GM12878 (cell line): ENCODE results near the gene SLC12A3. TPM values are rescaled to one million over a fixed set of nuclear protein-coding genes. Genes with fewer than 3 reads are reported as not detected.

Experiments
- BCL11A ChIP-seq: IDR thresholded peaks from 2 replicates; pipeline ENCODE4 v1.6.1; 2011; ENCODE audit warnings: low read depth, low read length
- BHLHE40 ChIP-seq, 2 experiments: fragments of 450-650 bp in 1 of 2; IDR thresholded peaks; 2 replicates each; pipeline ENCODE4 v1.6.1; 2011 to 2017; ENCODE audit warnings: low read depth in 2 of 2, borderline replicate concordance in 1 of 2, improper control_type of control experiment in 1 of 2, low read length in 1 of 2, mild to moderate bottlenecking in 1 of 2
- CBFB ChIP-seq: IDR thresholded peaks from 2 replicates; pipeline ENCODE4 v1.6.1; 2016; ENCODE audit warnings: antibody characterized with exemption, low read depth
- CBX3 ChIP-seq: fragments of 200-600 bp; sonication (generic); IDR thresholded peaks from 2 replicates; pipeline ENCODE4 v1.6.1; 2016; ENCODE audit warnings: low read depth, borderline replicate concordance
- CBX5 ChIP-seq: sonication (generic); IDR thresholded peaks from 2 replicates; pipeline ENCODE4 v1.6.1; 2016; ENCODE audit warnings: low read depth, moderate library complexity, mild to moderate bottlenecking, inconsistent platforms
- CREM ChIP-seq: IDR thresholded peaks from 2 replicates; pipeline ENCODE4 v1.6.1; 2014; ENCODE audit warnings: antibody characterized with exemption, low read depth
- EED ChIP-seq: sonication (generic); IDR thresholded peaks from 2 replicates; pipeline ENCODE4 v1.6.1; 2016; ENCODE audit warnings: antibody characterized with exemption, low read depth
- EGR1 ChIP-seq, 2 experiments: IDR thresholded peaks; 1 replicate in 1 of 2; 2 replicates in 1 of 2; pipeline ENCODE4 v1.6.1; 2011 to 2012; ENCODE audit warnings: low read depth in 2 of 2, low read length in 2 of 2, borderline replicate concordance in 1 of 2, mild to moderate bottlenecking in 1 of 2, moderate library complexity in 1 of 2
- GABPA ChIP-seq: IDR thresholded peaks from 2 replicates; pipeline ENCODE4 v1.6.1; 2014; ENCODE audit warnings: antibody characterized with exemption, low read depth, mild to moderate bottlenecking, inconsistent platforms
- IKZF2 ChIP-seq, 2 experiments: fragments of 450-650 bp; IDR thresholded peaks; 2 replicates each; pipeline ENCODE4 v1.6.1; 2017; ENCODE audit warnings: mild to moderate bottlenecking in 2 of 2, moderate library complexity in 2 of 2
- KAT2A ChIP-seq: conservative IDR thresholded peaks from 2 replicates; pipeline ENCODE4 v1.6.1; 2011; ENCODE audit warnings: low read depth, low read length; ENCODE audit not compliant: control insufficient read depth
- NFIC ChIP-seq: IDR thresholded peaks from 2 replicates; pipeline ENCODE4 v1.6.1; 2012; ENCODE audit warnings: low read depth, mild to moderate bottlenecking, inconsistent platforms, low read length, moderate library complexity
- NFYA ChIP-seq: IDR thresholded peaks from 2 replicates; pipeline ENCODE4 v1.6.1; 2011; ENCODE audit warnings: low read depth, mild to moderate bottlenecking, low read length, improper control_type of control experiment, borderline replicate concordance
- SIN3A ChIP-seq: IDR thresholded peaks from 2 replicates; pipeline ENCODE4 v1.6.1; 2012; ENCODE audit warnings: low read depth, low read length, improper control_type of control experiment
- SRF ChIP-seq, 2 experiments: IDR thresholded peaks; 2 replicates each; pipeline ENCODE4 v1.6.1; 2011; ENCODE audit warnings: low read depth in 2 of 2, low read length in 2 of 2, mild to moderate bottlenecking in 1 of 2, moderate library complexity in 1 of 2
- SUPT20H ChIP-seq: IDR thresholded peaks from 2 replicates; pipeline ENCODE4 v1.6.1; 2011; ENCODE audit warnings: low read depth, mild to moderate bottlenecking, low read length, moderate library complexity, borderline replicate concordance; ENCODE audit not compliant: control insufficient read depth
- SUZ12 ChIP-seq: fragments of 200-600 bp; sonication (generic); IDR thresholded peaks from one replicate; pipeline ENCODE4 v1.6.1; 2018; ENCODE audit warnings: antibody characterized with exemption, mild to moderate bottlenecking; ENCODE audit not compliant: unreplicated experiment
- ZNF274 ChIP-seq: IDR thresholded peaks from one replicate; pipeline ENCODE4 v1.8.0; 2011; ENCODE audit not compliant: insufficient read length, insufficient read depth
- polyA plus RNA-seq, 11 experiments: library from polyadenylated mRNA; depleted of rRNA in 4 of 11; unstranded in 6 of 11; stranded (reverse) in 5 of 11; fragments of >200 nt; fragmentation: Nextera tagmentation in 4 of 11; fragmentation: Illumina TruSeq in 1 of 11; extraction: Ambion mirVana in 4 of 11; extraction: Trizol in 1 of 11; gene quantifications; 1 replicate in 1 of 11; 2 replicates in 10 of 11; pipeline versions ENCODE4 v1.2.1 to v1.2.3, GENCODE V29; 2011 to 2016; ENCODE audit warnings: inconsistent platforms in 2 of 11, missing spikeins in 2 of 11, low read depth in 1 of 11
- total RNA-seq, 4 experiments: library from RNA; depleted of rRNA in 3 of 4; stranded (reverse); fragments of >200 nt in 3 of 4; fragmentation: Illumina TruSeq in 1 of 4; extraction: Trizol in 1 of 4; gene quantifications; 2 replicates each; pipeline versions ENCODE4 v1.2.1 to v1.2.3, GENCODE V29; 2013 to 2021
- TF ChIP-seq, protein P1 (sequence below): fragments of 450-650 bp; IDR thresholded peaks from 2 replicates; pipeline ENCODE4 v1.6.1; 2014; ENCODE audit warnings: mild to moderate bottlenecking
- TF ChIP-seq, protein P2 (sequence below): fragments of 450-650 bp; IDR thresholded peaks from 2 replicates; pipeline ENCODE4 v1.6.1; 2017; ENCODE audit warnings: mild to moderate bottlenecking, moderate library complexity
- TF ChIP-seq, protein P3 (sequence below): fragments of 450-650 bp; formaldehyde crosslinking; IDR thresholded peaks from 2 replicates; pipeline ENCODE4 v1.5.0; 2022; ENCODE audit warnings: mild to moderate bottlenecking, missing genetic modification characterization

The SLC12A3 gene
- total and polyA plus RNA-seq, 10 of the 15 experiments (the other 5 are each of a cell fraction or from before 2014, with no cell fraction given): 0.05 to 6.3 (median 3.1) TPM

DNA sequence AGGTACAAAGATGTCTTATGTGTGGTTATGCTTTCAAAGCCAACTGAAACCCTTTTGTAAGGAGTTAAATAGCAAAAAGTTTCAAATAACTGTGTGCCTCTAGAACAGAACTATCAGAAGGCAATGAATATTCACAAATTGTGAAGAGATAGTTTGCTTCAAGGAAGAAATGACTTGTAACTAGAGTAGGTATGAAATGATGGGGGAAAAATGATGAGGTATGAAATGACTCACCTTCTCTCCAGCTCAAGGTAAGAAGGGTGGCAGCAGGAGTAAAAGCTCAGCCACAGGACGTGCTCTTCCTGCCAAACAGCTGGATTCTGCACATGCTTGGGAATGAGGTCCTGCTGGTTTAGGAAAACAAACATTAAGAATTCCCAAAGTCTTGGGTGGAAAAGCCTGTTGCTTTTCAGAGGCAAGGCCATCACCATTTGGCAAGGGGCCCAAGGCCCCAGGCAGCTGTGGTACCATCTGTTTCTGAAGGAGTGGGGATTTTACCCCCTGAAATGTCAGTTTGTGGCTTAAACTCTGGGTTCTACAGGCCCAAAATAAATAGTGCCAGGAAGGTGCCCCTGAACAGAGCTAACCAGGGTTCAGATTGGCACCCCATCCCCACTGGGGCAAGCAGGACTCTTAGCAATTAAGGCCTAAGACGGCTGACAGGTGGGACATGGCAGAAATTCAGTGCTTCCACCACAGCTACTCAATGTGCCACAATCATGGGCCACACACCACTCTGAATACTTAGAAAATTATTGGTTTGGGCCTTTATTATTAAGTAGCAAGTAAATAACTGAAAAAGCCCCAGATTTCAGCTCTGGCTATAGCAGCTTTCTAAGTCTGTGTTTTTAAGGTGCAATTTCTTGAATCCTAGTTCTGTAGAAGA, 80.2 kb downstream of the SLC12A3 start (continued):
- TF ChIP-seq SUZ12 (no peak), KAT2A (no peak), ZNF274 (no peak), IKZF2 (IDR thresholded peaks at IDR 0.05) (peak; percentile 84 to 85), CBX5 (no peak), NFIC (no peak), SIN3A (no peak), EED (peak; percentile 94), SRF (IDR thresholded peaks at IDR 0.05; ENCODE audit: low read depth in 2 of 2, low read length in 2 of 2) (no peak), CREM (no peak; the same call in none of the 2 replicates), NFYA (no peak), EGR1 (IDR thresholded peaks at IDR 0.05; ENCODE audit: borderline replicate concordance in 1 of 2, low read depth in 2 of 2, low read length in 2 of 2) (no peak), SUPT20H (no peak), BHLHE40 (IDR thresholded peaks at IDR 0.05; ENCODE audit: borderline replicate concordance in 1 of 2, low read depth in 2 of 2, low read length in 1 of 2) (no peak; a peak in 1 of 4 replicates), GABPA (no peak), CBFB (no peak; the same call in none of the 2 replicates), BCL11A (peak; percentile 31; the same call in 1 of the 2 replicates), CBX3 (no peak)
- TF ChIP-seq, protein P1, sequence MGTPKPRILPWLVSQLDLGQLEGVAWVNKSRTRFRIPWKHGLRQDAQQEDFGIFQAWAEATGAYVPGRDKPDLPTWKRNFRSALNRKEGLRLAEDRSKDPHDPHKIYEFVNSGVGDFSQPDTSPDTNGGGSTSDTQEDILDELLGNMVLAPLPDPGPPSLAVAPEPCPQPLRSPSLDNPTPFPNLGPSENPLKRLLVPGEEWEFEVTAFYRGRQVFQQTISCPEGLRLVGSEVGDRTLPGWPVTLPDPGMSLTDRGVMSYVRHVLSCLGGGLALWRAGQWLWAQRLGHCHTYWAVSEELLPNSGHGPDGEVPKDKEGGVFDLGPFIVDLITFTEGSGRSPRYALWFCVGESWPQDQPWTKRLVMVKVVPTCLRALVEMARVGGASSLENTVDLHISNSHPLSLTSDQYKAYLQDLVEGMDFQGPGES: no peak
- TF ChIP-seq, protein P2, sequence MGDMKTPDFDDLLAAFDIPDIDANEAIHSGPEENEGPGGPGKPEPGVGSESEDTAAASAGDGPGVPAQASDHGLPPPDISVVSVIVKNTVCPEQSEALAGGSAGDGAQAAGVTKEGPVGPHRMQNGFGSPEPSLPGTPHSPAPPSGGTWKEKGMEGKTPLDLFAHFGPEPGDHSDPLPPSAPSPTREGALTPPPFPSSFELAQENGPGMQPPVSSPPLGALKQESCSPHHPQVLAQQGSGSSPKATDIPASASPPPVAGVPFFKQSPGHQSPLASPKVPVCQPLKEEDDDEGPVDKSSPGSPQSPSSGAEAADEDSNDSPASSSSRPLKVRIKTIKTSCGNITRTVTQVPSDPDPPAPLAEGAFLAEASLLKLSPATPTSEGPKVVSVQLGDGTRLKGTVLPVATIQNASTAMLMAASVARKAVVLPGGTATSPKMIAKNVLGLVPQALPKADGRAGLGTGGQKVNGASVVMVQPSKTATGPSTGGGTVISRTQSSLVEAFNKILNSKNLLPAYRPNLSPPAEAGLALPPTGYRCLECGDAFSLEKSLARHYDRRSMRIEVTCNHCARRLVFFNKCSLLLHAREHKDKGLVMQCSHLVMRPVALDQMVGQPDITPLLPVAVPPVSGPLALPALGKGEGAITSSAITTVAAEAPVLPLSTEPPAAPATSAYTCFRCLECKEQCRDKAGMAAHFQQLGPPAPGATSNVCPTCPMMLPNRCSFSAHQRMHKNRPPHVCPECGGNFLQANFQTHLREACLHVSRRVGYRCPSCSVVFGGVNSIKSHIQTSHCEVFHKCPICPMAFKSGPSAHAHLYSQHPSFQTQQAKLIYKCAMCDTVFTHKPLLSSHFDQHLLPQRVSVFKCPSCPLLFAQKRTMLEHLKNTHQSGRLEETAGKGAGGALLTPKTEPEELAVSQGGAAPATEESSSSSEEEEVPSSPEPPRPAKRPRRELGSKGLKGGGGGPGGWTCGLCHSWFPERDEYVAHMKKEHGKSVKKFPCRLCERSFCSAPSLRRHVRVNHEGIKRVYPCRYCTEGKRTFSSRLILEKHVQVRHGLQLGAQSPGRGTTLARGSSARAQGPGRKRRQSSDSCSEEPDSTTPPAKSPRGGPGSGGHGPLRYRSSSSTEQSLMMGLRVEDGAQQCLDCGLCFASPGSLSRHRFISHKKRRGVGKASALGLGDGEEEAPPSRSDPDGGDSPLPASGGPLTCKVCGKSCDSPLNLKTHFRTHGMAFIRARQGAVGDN: 0 out of 2 replicates have a peak, but pooled peaks have one; percentile 19
- TF ChIP-seq, protein P3, sequence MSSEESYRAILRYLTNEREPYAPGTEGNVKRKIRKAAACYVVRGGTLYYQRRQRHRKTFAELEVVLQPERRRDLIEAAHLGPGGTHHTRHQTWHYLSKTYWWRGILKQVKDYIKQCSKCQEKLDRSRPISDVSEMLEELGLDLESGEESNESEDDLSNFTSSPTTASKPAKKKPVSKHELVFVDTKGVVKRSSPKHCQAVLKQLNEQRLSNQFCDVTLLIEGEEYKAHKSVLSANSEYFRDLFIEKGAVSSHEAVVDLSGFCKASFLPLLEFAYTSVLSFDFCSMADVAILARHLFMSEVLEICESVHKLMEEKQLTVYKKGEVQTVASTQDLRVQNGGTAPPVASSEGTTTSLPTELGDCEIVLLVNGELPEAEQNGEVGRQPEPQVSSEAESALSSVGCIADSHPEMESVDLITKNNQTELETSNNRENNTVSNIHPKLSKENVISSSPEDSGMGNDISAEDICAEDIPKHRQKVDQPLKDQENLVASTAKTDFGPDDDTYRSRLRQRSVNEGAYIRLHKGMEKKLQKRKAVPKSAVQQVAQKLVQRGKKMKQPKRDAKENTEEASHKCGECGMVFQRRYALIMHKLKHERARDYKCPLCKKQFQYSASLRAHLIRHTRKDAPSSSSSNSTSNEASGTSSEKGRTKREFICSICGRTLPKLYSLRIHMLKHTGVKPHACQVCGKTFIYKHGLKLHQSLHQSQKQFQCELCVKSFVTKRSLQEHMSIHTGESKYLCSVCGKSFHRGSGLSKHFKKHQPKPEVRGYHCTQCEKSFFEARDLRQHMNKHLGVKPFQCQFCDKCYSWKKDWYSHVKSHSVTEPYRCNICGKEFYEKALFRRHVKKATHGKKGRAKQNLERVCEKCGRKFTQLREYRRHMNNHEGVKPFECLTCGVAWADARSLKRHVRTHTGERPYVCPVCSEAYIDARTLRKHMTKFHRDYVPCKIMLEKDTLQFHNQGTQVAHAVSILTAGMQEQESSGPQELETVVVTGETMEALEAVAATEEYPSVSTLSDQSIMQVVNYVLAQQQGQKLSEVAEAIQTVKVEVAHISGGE: no peak
